Measurements from ENCODE around the gene NACC1.

The NACC1 gene

GRCh38 chr19:13100841-13101589 lies 17.0 kb upstream of the NACC1 start:
- DNase-seq = no peak

- DNase-seq = no peak
These were observed 16.3 kb upstream of the NACC1 start for GRCh38 chr19:13101590-13102415.

- no peak for DNase-seq
These were observed 15.7 kb upstream of the NACC1 start for GRCh38 chr19:13102416-13102665.

- no peak for DNase-seq
These were observed 15.1 kb upstream of the NACC1 start, which contains the start of gene LYL1 for GRCh38 chr19:13102666-13103580. TSS of gene LYL1 (minus strand) at chr19:13102858. CDS start at chr19:13101171, 1,687 bp downstream.

- DNase-seq = no peak
These were observed 14.3 kb upstream of the NACC1 start for GRCh38 chr19:13103581-13104359.

GRCh38 chr19:13104360-13104847 lies 13.7 kb upstream of the NACC1 start:
- DNase-seq = no peak

- no peak for DNase-seq
These were observed 13.0 kb upstream of the NACC1 start for GRCh38 chr19:13104848-13105711.

GRCh38 chr19:13109361-13110098 lies 8.5 kb upstream of the NACC1 start:
- DNase-seq = no peak

GRCh38 chr19:13110099-13110610 lies 7.9 kb upstream of the NACC1 start:
- no peak for DNase-seq

- DNase-seq = no peak
These were observed 5.5 kb upstream of the NACC1 start for GRCh38 chr19:13112555-13112954.

GRCh38 chr19:13115936-13116281 lies 2.2 kb upstream of the NACC1 start:
- no peak for DNase-seq

- peak; percentile 87 for DNase-seq
These were observed 1.5 kb upstream of the NACC1 start, which contains the start of gene TRMT1 for GRCh38 chr19:13116282-13117175. TSS of gene TRMT1 (minus strand) at chr19:13116740. CDS start at chr19:13116399, 341 bp downstream.

- no peak for DNase-seq
These were observed 790 bp upstream of the NACC1 start for GRCh38 chr19:13117176-13117771.

GRCh38 chr19:13118424-13119193 lies 545 bp downstream of the NACC1 start:
- DNase-seq = no peak

GRCh38 chr19:13119627-13120026 lies 1.6 kb downstream of the NACC1 start:
- DNase-seq = no peak

GRCh38 chr19:13120031-13120430 lies 2.0 kb downstream of the NACC1 start:
- DNase-seq = no peak

GRCh38 chr19:13120817-13121216 lies 2.8 kb downstream of the NACC1 start:
- DNase-seq = no peak

All from NCI-H446 treated with DMSO at 0.1 percent for 48 hours (cell line).